GM12864 (cell line): ENCODE results near the gene ANKRD33.
"Not testable (repeated sequence)": the region's sequence is repeated elsewhere in the genome, so short reads cannot be mapped to it uniquely, and the experiment has no call there.

Experiments used
- DNase-seq: peaks from one replicate; pipeline ENCODE4 v3.0.0-alpha.2; 2011; ENCODE audit warnings: low read depth
- H3K4me3 ChIP-seq: 2 replicates; pipeline ENCODE4 v1.5.1; 2011; ENCODE audit warnings: mild to moderate bottlenecking, low read depth, low read length, control low read depth
- CTCF ChIP-seq: IDR thresholded peaks from 2 replicates; pipeline ENCODE4 v1.5.1; 2011; ENCODE audit warnings: low read depth, mild to moderate bottlenecking, moderate library complexity, low read length, control low read depth, inconsistent platforms; ENCODE audit errors: missing control alignments

Gene ANKRD33

GRCh38 chr12:51879102-51879501 lies 8.8 kb upstream of the ANKRD33 start:
- DNase-seq = no peak
- H3K4me3 ChIP-seq = no peak overlapping the region
- TF ChIP-seq CTCF = no peak

- no peak overlapping the region for H3K4me3 ChIP-seq
- DNase-seq = no peak
Measured at GRCh38 chr12:51883295-51883694, 4.6 kb upstream of the ANKRD33 start.

GRCh38 chr12:51883998-51884675 lies 3.8 kb upstream of the ANKRD33 start:
- DNase-seq = no peak
- H3K4me3 ChIP-seq = no peak overlapping the region
- TF ChIP-seq CTCF = no peak

More at GRCh38 chr12:51883295-51883694, 4.6 kb upstream of the ANKRD33 start:
- TF ChIP-seq CTCF = no peak

GRCh38 chr12:51884676-51885229 lies 3.1 kb upstream of the ANKRD33 start:
- no peak overlapping the region for H3K4me3 ChIP-seq
- DNase-seq = no peak
- no peak for TF ChIP-seq CTCF

GRCh38 chr12:51885294-51886020 lies 2.4 kb upstream of the ANKRD33 start:
- not testable (repeated sequence) for DNase-seq, H3K4me3 ChIP-seq

GRCh38 chr12:51886021-51886710 lies 1.7 kb upstream of the ANKRD33 start:
- no peak for TF ChIP-seq CTCF
- no peak overlapping the region for H3K4me3 ChIP-seq
- DNase-seq = no peak

GRCh38 chr12:51888316-51889215 lies 663 bp downstream of the ANKRD33 start:
- no peak for DNase-seq
- no peak overlapping the region for H3K4me3 ChIP-seq
- TF ChIP-seq CTCF = no peak
